H1 (cell line): Measurements from ENCODE around the gene SIGLEC7. TPM values are rescaled to one million over a fixed set of nuclear protein-coding genes. Genes with fewer than 3 reads are reported as not detected.

Source experiments
- CTCF ChIA-PET: fragments of 300-600 bp; sonication (Branson Sonifier 250); formaldehyde crosslinking; loops from one replicate; lab custom pipeline; 2021; ENCODE audit not compliant: partially characterized antibody; lab: Charles Lee
- POLR2A ChIA-PET: fragments of 300-600 bp; sonication (Branson Sonifier 250); formaldehyde crosslinking; loops from one replicate; lab custom pipeline; 2021; ENCODE audit warnings: inconsistent platforms; ENCODE audit not compliant: partially characterized antibody; lab: Charles Lee
- DNase-seq, 2 experiments: peaks; one replicate each; pipeline versions ENCODE4 v3.0.0 to v3.0.0-alpha.2; 2010 to 2022; ENCODE audit warnings: low spot score in 2 of 2, low read depth in 1 of 2, mixed read lengths in 1 of 2
- FAIRE-seq: peaks from 2 replicates; lab custom pipeline; 2011; peaks lifted over from hg19 to GRCh38; lab: Jason Lieb, UNC
- H2AFZ ChIP-seq: 2 replicates; pipeline ENCODE4 v1.8.1; 2012; ENCODE audit warnings: low read length, inconsistent platforms
- H2AK5ac ChIP-seq: 2 replicates; pipeline ENCODE4 v1.6.1; 2013; ENCODE audit warnings: low read depth, low read length
- H2BK120ac ChIP-seq: replicated peaks from 2 replicates; pipeline ENCODE3; 2013; ENCODE audit warnings: low read depth, low read length, inconsistent platforms
- H2BK12ac ChIP-seq: 2 replicates; pipeline ENCODE4 v1.6.1; 2013; ENCODE audit warnings: low read depth, low read length
- H2BK15ac ChIP-seq: 2 replicates; pipeline ENCODE4 v1.6.1; 2013; ENCODE audit warnings: low read length
- H2BK20ac ChIP-seq: 2 replicates; pipeline ENCODE4 v1.6.1; 2013; ENCODE audit warnings: low read length
- H2BK5ac ChIP-seq: 2 replicates; pipeline ENCODE4 v1.6.1; 2013; ENCODE audit warnings: low read depth, low read length
- H3K14ac ChIP-seq: 2 replicates; pipeline ENCODE4 v1.6.1; 2013; ENCODE audit warnings: inconsistent platforms; ENCODE audit not compliant: insufficient read length
- H3K18ac ChIP-seq: 2 replicates; pipeline ENCODE4 v1.6.1; 2013; ENCODE audit warnings: low read length; ENCODE audit errors: extremely low read depth
- H3K23ac ChIP-seq: 2 replicates; pipeline ENCODE4 v1.6.1; 2013; ENCODE audit warnings: inconsistent platforms; ENCODE audit not compliant: insufficient read length
- H3K23me2 ChIP-seq: 2 replicates; pipeline ENCODE4 v1.6.1; 2013; ENCODE audit warnings: low read depth, low read length
- H3K27ac ChIP-seq: 2 replicates; pipeline ENCODE4 v1.6.1; 2011; ENCODE audit warnings: low read depth, low read length, inconsistent platforms
- H3K27me3 ChIP-seq, 4 experiments: replicated peaks in 1 of 4; 1 replicate in 1 of 4; 2 replicates in 3 of 4; pipeline versions ENCODE4 v1.6.1 to v1.8.1; 2011 to 2013; ENCODE audit warnings: low read length in 3 of 4, mild to moderate bottlenecking in 3 of 4, inconsistent platforms in 2 of 4, mixed read lengths in 2 of 4, moderate library complexity in 1 of 4; ENCODE audit not compliant: control insufficient read depth in 3 of 4, insufficient read depth in 3 of 4; ENCODE audit errors: extremely low read depth in 1 of 4
- H3K36me3 ChIP-seq, 4 experiments: 2 replicates each; pipeline versions ENCODE4 v1.6.1 to v1.8.1; 2011 to 2013; ENCODE audit warnings: mild to moderate bottlenecking in 4 of 4, low read length in 3 of 4, moderate library complexity in 2 of 4, control low read depth in 1 of 4, inconsistent platforms in 1 of 4; ENCODE audit not compliant: insufficient read depth in 4 of 4, control insufficient read depth in 2 of 4
- H3K4ac ChIP-seq: replicated peaks from 2 replicates; pipeline ENCODE3; 2013; ENCODE audit warnings: low read length, low read depth, mixed read lengths, inconsistent platforms; ENCODE audit not compliant: insufficient read length
- H3K4me1 ChIP-seq, 4 experiments: replicated peaks in 1 of 4; 1 replicate in 1 of 4; 2 replicates in 3 of 4; pipeline versions ENCODE4 v1.6.1 to v1.8.1; 2011 to 2013; ENCODE audit warnings: low read length in 3 of 4, inconsistent platforms in 2 of 4, mixed read lengths in 1 of 4; ENCODE audit not compliant: insufficient read depth in 4 of 4, control insufficient read depth in 3 of 4
- H3K4me2 ChIP-seq, 2 experiments: 2 replicates each; pipeline versions ENCODE4 v1.6.1 to v1.8.1; 2011 to 2013; ENCODE audit warnings: low read depth in 2 of 2, low read length in 2 of 2, control low read depth in 1 of 2, inconsistent platforms in 1 of 2, mild to moderate bottlenecking in 1 of 2; ENCODE audit not compliant: insufficient read depth in 1 of 2
- H3K4me3 ChIP-seq, 4 experiments: fragments of 200-600, 300-600 bp in 1 of 4; sonication (generic), shearing (Covaris generic), sonication (Bioruptor Twin) in 1 of 4; 2 replicates each; pipeline versions ENCODE4 v1.5.1 to v1.8.1; 2011 to 2016; ENCODE audit warnings: low read length in 4 of 4, low read depth in 3 of 4, control low read depth in 2 of 4, inconsistent platforms in 2 of 4, mild to moderate bottlenecking in 2 of 4, mixed read lengths in 1 of 4, moderate library complexity in 1 of 4; ENCODE audit not compliant: insufficient read depth in 2 of 4; ENCODE audit errors: extremely low read depth in 1 of 4
- H3K56ac ChIP-seq: replicated peaks from 2 replicates; pipeline ENCODE3; 2013; ENCODE audit warnings: low read depth, mild to moderate bottlenecking, mixed read lengths, low read length, inconsistent platforms; ENCODE audit not compliant: insufficient read length
- H3K79me1 ChIP-seq: 2 replicates; pipeline ENCODE4 v1.6.1; 2013; ENCODE audit warnings: low read depth, low read length, control low read depth
- H3K79me2 ChIP-seq, 2 experiments: 2 replicates each; pipeline versions ENCODE4 v1.6.1 to v1.8.1; 2012 to 2013; ENCODE audit warnings: low read length in 2 of 2, mild to moderate bottlenecking in 2 of 2, inconsistent platforms in 1 of 2; ENCODE audit not compliant: insufficient read depth in 2 of 2, control insufficient read depth in 1 of 2
- H3K9ac ChIP-seq, 4 experiments: replicated peaks in 1 of 4; 1 replicate in 1 of 4; 2 replicates in 3 of 4; pipeline versions ENCODE4 v1.6.1 to v1.8.1; 2011 to 2013; ENCODE audit warnings: low read depth in 3 of 4, low read length in 3 of 4, control low read depth in 2 of 4, mild to moderate bottlenecking in 2 of 4, moderate library complexity in 2 of 4, inconsistent platforms in 1 of 4; ENCODE audit errors: extremely low read depth in 1 of 4
- H3K9me3 ChIP-seq, 2 experiments: 2 replicates each; pipeline versions ENCODE4 v1.6.1 to v1.8.1; 2012 to 2013; ENCODE audit warnings: mild to moderate bottlenecking in 2 of 2, moderate library complexity in 2 of 2, control low read depth in 1 of 2, inconsistent platforms in 1 of 2, low read depth in 1 of 2, low read length in 1 of 2, mixed read lengths in 1 of 2; ENCODE audit not compliant: insufficient read depth in 2 of 2
- H4K20me1 ChIP-seq, 2 experiments: replicated peaks in 1 of 2; 2 replicates each; pipeline versions ENCODE3 to v1.8.1; 2011 to 2013; ENCODE audit warnings: inconsistent platforms in 2 of 2, low read length in 2 of 2, mild to moderate bottlenecking in 1 of 2; ENCODE audit not compliant: insufficient read depth in 2 of 2, control insufficient read depth in 1 of 2
- H4K5ac ChIP-seq: 2 replicates; pipeline ENCODE4 v1.6.1; 2013; ENCODE audit warnings: low read length, low read depth, mixed read lengths, inconsistent platforms; ENCODE audit not compliant: insufficient read length
- H4K8ac ChIP-seq: 2 replicates; pipeline ENCODE4 v1.8.0; 2013; ENCODE audit warnings: mild to moderate bottlenecking, moderate library complexity, low read length, inconsistent platforms; ENCODE audit not compliant: insufficient read depth; ENCODE audit errors: extremely low read depth
- H4K91ac ChIP-seq: replicated peaks from 2 replicates; pipeline ENCODE3; 2013; ENCODE audit warnings: low read length, mixed read lengths, inconsistent platforms; ENCODE audit not compliant: insufficient read length
- ASH2L ChIP-seq: fragments of 200-600, 300-600 bp; sonication (generic); IDR thresholded peaks from one replicate; pipeline ENCODE4 v1.7.1; 2017; ENCODE audit warnings: low read length
- EGR1 ChIP-seq: IDR thresholded peaks from 2 replicates; pipeline ENCODE4 v1.6.1; 2011; ENCODE audit warnings: low read depth, low read length, borderline replicate concordance
- JUND ChIP-seq: IDR thresholded peaks from 2 replicates; pipeline ENCODE4 v1.6.1; 2011; ENCODE audit warnings: mild to moderate bottlenecking, improper control_type of control experiment, low read length
- KDM4A ChIP-seq: IDR thresholded peaks from one replicate; pipeline ENCODE4 v1.7.1; 2012; ENCODE audit warnings: low read depth, mild to moderate bottlenecking, moderate library complexity, low read length, inconsistent platforms; ENCODE audit not compliant: severe bottlenecking
- NANOG ChIP-seq: IDR thresholded peaks from 2 replicates; pipeline ENCODE4 v1.6.1; 2011; ENCODE audit warnings: low read length, low read depth, mild to moderate bottlenecking, inconsistent platforms; ENCODE audit not compliant: insufficient read depth, poor library complexity, severe bottlenecking
- PHF8 ChIP-seq: fragments of 200-600 bp; sonication (generic); conservative IDR thresholded peaks from 2 replicates; pipeline ENCODE4 v1.7.1; 2012; ENCODE audit warnings: low read depth, mild to moderate bottlenecking, inconsistent platforms, low read length, moderate library complexity
- POLR2A ChIP-seq, 2 experiments: IDR thresholded peaks; 1 replicate in 1 of 2; 2 replicates in 1 of 2; pipeline ENCODE4 v1.6.1; 2011; ENCODE audit warnings: low read depth in 2 of 2, low read length in 2 of 2, mild to moderate bottlenecking in 2 of 2; ENCODE audit errors: control extremely low read depth in 1 of 2
- POU5F1 ChIP-seq: IDR thresholded peaks from 2 replicates; pipeline ENCODE4 v1.6.1; 2011; ENCODE audit warnings: low read depth, mild to moderate bottlenecking, low read length, moderate library complexity
- SAP30 ChIP-seq: fragments of 300-600 bp; sonication (generic); IDR thresholded peaks from 2 replicates; pipeline ENCODE4 v1.7.1; 2012; ENCODE audit warnings: low read length, moderate library complexity, mild to moderate bottlenecking, inconsistent platforms; ENCODE audit not compliant: insufficient read depth, insufficient replicate concordance
- SIRT6 ChIP-seq: IDR thresholded peaks from one replicate; pipeline ENCODE4 v1.7.1; 2012; ENCODE audit warnings: low read length, inconsistent platforms
- TAF1 ChIP-seq: IDR thresholded peaks from 2 replicates; pipeline ENCODE4 v1.6.1; 2011; ENCODE audit warnings: mild to moderate bottlenecking, low read depth, low read length
- YY1 ChIP-seq: IDR thresholded peaks from 2 replicates; pipeline ENCODE4 v1.6.1; 2011; ENCODE audit warnings: low read depth, mild to moderate bottlenecking, low read length
- WGBS, 2 experiments: shearing (Covaris generic) in 1 of 2; methylation state at CpG; one replicate each; pipeline versions ENCODE4 v1.1.6 to v1.1.7; 2013 to 2015; ENCODE audit warnings: low lambda C conversion rate in 2 of 2, mixed read lengths in 2 of 2, inconsistent platforms in 1 of 2, low coverage in 1 of 2, missing lambda C conversion rate in 1 of 2; ENCODE audit not compliant: insufficient replicate concordance in 2 of 2, insufficient coverage in 1 of 2, insufficient read length in 1 of 2; ENCODE audit errors: extremely low coverage in 1 of 2, missing lambda C conversion rate in 1 of 2; 5-methylcytosine and 5-hydroxymethylcytosine counted together
- polyA plus RNA-seq, 7 experiments: library from polyadenylated mRNA; depleted of rRNA in 3 of 7; stranded (reverse) in 5 of 7; unstranded in 2 of 7; fragments of >200 nt in 5 of 7; fragments of 200-250 nt in 2 of 7; gene quantifications; 1 replicate in 5 of 7; 2 replicates in 1 of 7; 4 replicates in 1 of 7; pipeline versions ENCODE4 v1.2.1 to v1.2.3, GENCODE V29; 2011 to 2013; ENCODE audit warnings: missing spikeins in 2 of 7, mixed read lengths in 2 of 7
- total RNA-seq: library from RNA; stranded (reverse); fragmentation: NEBNext Ultra II Directional; extraction: Animal tissue kit (Norgen Biotek cat#: 25700); gene quantifications from 2 replicates; pipeline ENCODE4 v1.2.1, GENCODE V29; 2021
- TF ChIP-seq, protein P1 (sequence below): IDR thresholded peaks from 2 replicates; pipeline ENCODE4 v1.6.1; 2012; ENCODE audit warnings: inconsistent platforms
- TF ChIP-seq, protein P2 (sequence below): IDR thresholded peaks from 2 replicates; pipeline ENCODE4 v1.6.1; 2011; ENCODE audit warnings: low read depth, mild to moderate bottlenecking, low read length; ENCODE audit not compliant: insufficient read depth

Gene SIGLEC7
- total and polyA plus RNA-seq, 2 of the 8 experiments (the other 6 are each of a cell fraction or from before 2014, with no cell fraction given): not detected

DNA sequence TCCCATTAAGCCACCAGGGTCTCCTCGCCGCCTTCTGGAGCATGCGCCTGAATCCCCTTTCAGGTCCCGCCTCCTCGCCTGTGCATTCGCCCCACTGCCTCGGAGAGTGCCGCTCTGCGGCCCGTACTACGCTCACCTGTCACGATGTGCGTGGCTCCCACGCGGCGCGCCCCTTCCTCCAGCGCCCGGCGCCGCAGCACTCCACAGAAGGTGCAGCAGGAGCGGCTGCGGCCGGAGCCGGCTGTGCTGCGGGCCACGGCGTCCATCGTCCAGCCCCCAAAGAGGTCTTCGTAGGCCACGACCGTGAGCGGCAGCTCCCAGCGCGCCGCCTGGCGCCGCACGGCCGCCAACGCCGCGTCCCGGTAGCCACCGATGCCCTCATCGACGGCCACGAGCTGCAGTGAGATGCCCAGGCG is 38.2 kb upstream of the SIGLEC7 start:
- Histone ChIP-seq H2BK5ac (no peak overlapping the region), H2AFZ (no peak overlapping the region), H3K27me3 (no peaks in the 10 kb centered on the region), H2BK15ac (no peak overlapping the region), H2BK120ac (no peak overlapping the region), H3K23me2 (peaks cover 11% of the 10 kb centered on the region; the same call in 1 of the 2 replicates), H3K18ac (no peak overlapping the region), H2BK12ac (no peak overlapping the region), H2AK5ac (no peak overlapping the region), H3K79me2 (no peaks in the 10 kb centered on the region), H4K5ac (no peak overlapping the region), H3K56ac (no peak overlapping the region), H2BK20ac (no peak overlapping the region), H3K27ac (no peak overlapping the region), H4K8ac (no peak overlapping the region), H3K4me3 (no peak overlapping the region), H3K9me3 (no peaks in the 10 kb centered on the region), H3K23ac (no peak overlapping the region), H4K91ac (no peak overlapping the region), H4K20me1 (peaks cover 2 to 8% of the 10 kb centered on the region in 2 experiments), H3K14ac (no peak overlapping the region), H3K4ac (no peak overlapping the region), H3K79me1 (peaks cover 6% of the 10 kb centered on the region), H3K4me2 (no peak overlapping the region), H3K36me3 (peaks cover 0 to 7% (median 1%) of the 10 kb centered on the region in 4 experiments; a peak in 4 of 8 replicates), H3K4me1 (peaks cover 0 to 6% (median 0%) of the 10 kb centered on the region in 4 experiments; a peak in 3 of 7 replicates), H3K9ac (no peak overlapping the region)
- ChIA-PET CTCF (interaction anchor here (1.0 to 2.0 kb wide), 2 partner anchors 8 to 196 kb away, joined by 3 to 11 read pairs; no protein-coding TSS in a partner anchor), POLR2A (no interaction called here)
- TF ChIP-seq, protein P1, sequence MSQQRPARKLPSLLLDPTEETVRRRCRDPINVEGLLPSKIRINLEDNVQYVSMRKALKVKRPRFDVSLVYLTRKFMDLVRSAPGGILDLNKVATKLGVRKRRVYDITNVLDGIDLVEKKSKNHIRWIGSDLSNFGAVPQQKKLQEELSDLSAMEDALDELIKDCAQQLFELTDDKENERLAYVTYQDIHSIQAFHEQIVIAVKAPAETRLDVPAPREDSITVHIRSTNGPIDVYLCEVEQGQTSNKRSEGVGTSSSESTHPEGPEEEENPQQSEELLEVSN: no peak
- no peak for TF ChIP-seq NANOG
- TF ChIP-seq, protein P2, sequence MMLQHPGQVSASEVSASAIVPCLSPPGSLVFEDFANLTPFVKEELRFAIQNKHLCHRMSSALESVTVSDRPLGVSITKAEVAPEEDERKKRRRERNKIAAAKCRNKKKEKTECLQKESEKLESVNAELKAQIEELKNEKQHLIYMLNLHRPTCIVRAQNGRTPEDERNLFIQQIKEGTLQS: no peak
- TF ChIP-seq YY1: no peak
- TF ChIP-seq SIRT6: no peak
- no peak for TF ChIP-seq EGR1
- TF ChIP-seq PHF8: no peak
- TF ChIP-seq ASH2L: no peak
- no peak for TF ChIP-seq POU5F1
- no peak for TF ChIP-seq SAP30
- TF ChIP-seq TAF1: no peak
- TF ChIP-seq KDM4A: no peak
- no peak for TF ChIP-seq JUND
- no peak for TF ChIP-seq POLR2A (IDR thresholded peaks at IDR 0.05; ENCODE audit: control extremely low read depth in 1 of 2, low read depth in 2 of 2, low read length in 2 of 2)
- no peak for DNase-seq
- WGBS, 2 experiments: 92% methylated on average over 34 of the region's 49 CpGs; no CpG with 5 or more reads in 1 of the 2 experiments
- no peak for FAIRE-seq
